Adrenal gland (tissue), 5 donors: ENCODE data around the gene HBZ.

Experiments used
- CTCF ChIP-seq, 6 experiments: fragments of 450-650 bp in 4 of 6; fragments of 200-600 bp in 2 of 6; sonication (generic) in 1 of 6; IDR thresholded peaks; 1 replicate in 5 of 6; 2 replicates in 1 of 6; pipeline versions ENCODE4 v1.5.1 to v1.8.0; 2016 to 2021; ENCODE audit warnings: antibody characterized with exemption in 6 of 6, mild to moderate bottlenecking in 2 of 6, moderate library complexity in 1 of 6
- POLR2A ChIP-seq, 2 donors: fragments of 450-650 bp; IDR thresholded peaks; one replicate each; pipeline ENCODE4 v1.6.1; 2017; ENCODE audit warnings: antibody characterized with exemption in 2 of 2, mild to moderate bottlenecking in 2 of 2, moderate library complexity in 1 of 2
- donor health status: DM: no; HTN: no; CAD: no.

GRCh38 chr16:180101-180675, 27.7 kb downstream of the HBZ start, which contains the start of gene HBQ1:
- peak in 2 of 6 experiments; percentile 36 to 50 for TF ChIP-seq CTCF (IDR thresholded peaks at IDR 0.05)
- TF ChIP-seq POLR2A (IDR thresholded peaks at IDR 0.05): no peak
